Adrenal gland (tissue), 5 donors: Measurements from ENCODE around the gene BLTP3B.

ENCODE experiments used
- POLR2A ChIP-seq, 2 donors: fragments of 450-650 bp; IDR thresholded peaks; one replicate each; pipeline ENCODE4 v1.6.1; 2017; ENCODE audit warnings: antibody characterized with exemption in 2 of 2, mild to moderate bottlenecking in 2 of 2, moderate library complexity in 1 of 2
- TF ChIP-seq, protein P1 (sequence below), 6 experiments: fragments of 450-650 bp in 4 of 6; fragments of 200-600 bp in 2 of 6; sonication (generic) in 1 of 6; IDR thresholded peaks; 1 replicate in 5 of 6; 2 replicates in 1 of 6; pipeline versions ENCODE4 v1.5.1 to v1.8.0; 2016 to 2021; ENCODE audit warnings: antibody characterized with exemption in 6 of 6, mild to moderate bottlenecking in 2 of 6, moderate library complexity in 1 of 6
- donor health status: DM: no; HTN: no; CAD: no.

DNA sequence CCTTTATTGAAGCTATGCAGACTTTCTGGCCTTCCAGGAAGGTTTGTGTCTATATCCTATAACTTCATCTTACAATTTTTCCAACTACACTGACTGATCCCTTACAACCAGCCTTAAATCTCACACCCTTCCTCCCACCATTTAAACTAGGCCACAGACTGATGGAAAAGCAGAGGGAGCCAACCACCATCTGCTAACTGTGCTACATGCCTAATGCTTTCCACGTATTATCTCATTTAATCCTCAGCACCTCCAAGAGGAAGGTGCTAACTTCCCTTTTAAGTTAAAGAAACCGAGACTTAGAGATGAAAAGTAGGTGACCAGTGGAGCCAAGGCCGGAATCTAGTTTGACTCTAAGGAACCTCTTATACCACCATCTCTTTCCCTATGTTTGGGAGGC lies 22.7 kb upstream of the BLTP3B start:
- TF ChIP-seq, protein P1, sequence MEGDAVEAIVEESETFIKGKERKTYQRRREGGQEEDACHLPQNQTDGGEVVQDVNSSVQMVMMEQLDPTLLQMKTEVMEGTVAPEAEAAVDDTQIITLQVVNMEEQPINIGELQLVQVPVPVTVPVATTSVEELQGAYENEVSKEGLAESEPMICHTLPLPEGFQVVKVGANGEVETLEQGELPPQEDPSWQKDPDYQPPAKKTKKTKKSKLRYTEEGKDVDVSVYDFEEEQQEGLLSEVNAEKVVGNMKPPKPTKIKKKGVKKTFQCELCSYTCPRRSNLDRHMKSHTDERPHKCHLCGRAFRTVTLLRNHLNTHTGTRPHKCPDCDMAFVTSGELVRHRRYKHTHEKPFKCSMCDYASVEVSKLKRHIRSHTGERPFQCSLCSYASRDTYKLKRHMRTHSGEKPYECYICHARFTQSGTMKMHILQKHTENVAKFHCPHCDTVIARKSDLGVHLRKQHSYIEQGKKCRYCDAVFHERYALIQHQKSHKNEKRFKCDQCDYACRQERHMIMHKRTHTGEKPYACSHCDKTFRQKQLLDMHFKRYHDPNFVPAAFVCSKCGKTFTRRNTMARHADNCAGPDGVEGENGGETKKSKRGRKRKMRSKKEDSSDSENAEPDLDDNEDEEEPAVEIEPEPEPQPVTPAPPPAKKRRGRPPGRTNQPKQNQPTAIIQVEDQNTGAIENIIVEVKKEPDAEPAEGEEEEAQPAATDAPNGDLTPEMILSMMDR (IDR thresholded peaks at IDR 0.05): no peak
- no peak for TF ChIP-seq POLR2A (IDR thresholded peaks at IDR 0.05)
